ENCODE results near the gene PPM1F.

Gene PPM1F

GRCh38 chr22:21975854-21976345 lies 23.3 kb upstream of the PPM1F start:
- no peak for DNase-seq (ENCODE audit: extremely low read depth in 1 of 2, low read depth in 1 of 2)

- DNase-seq (ENCODE audit: extremely low read depth in 1 of 2, low read depth in 1 of 2) = no peak
These were observed 22.6 kb upstream of the PPM1F start for GRCh38 chr22:21975273-21975672.

GRCh38 chr22:21974058-21974649 lies 21.5 kb upstream of the PPM1F start:
- no peak for DNase-seq (ENCODE audit: extremely low read depth in 1 of 2, low read depth in 1 of 2)

GRCh38 chr22:21972806-21973205 lies 20.2 kb upstream of the PPM1F start:
- DNase-seq (ENCODE audit: extremely low read depth in 1 of 2, low read depth in 1 of 2) = no peak

GRCh38 chr22:21972293-21972779 lies 19.7 kb upstream of the PPM1F start:
- DNase-seq (ENCODE audit: extremely low read depth in 1 of 2, low read depth in 1 of 2) = peak in 1 of 2 donors; percentile 39

GRCh38 chr22:21971858-21972275 lies 19.2 kb upstream of the PPM1F start:
- no peak for DNase-seq (ENCODE audit: extremely low read depth in 1 of 2, low read depth in 1 of 2)

GRCh38 chr22:21970800-21971617 lies 18.4 kb upstream of the PPM1F start:
- DNase-seq (ENCODE audit: extremely low read depth in 1 of 2, low read depth in 1 of 2) = no peak

- DNase-seq (ENCODE audit: extremely low read depth in 1 of 2, low read depth in 1 of 2) = no peak
These were observed 17.6 kb upstream of the PPM1F start for GRCh38 chr22:21970037-21970799.

- no peak for DNase-seq (ENCODE audit: extremely low read depth in 1 of 2, low read depth in 1 of 2)
These were observed 15.9 kb upstream of the PPM1F start for GRCh38 chr22:21968452-21969129.

- no peak for DNase-seq (ENCODE audit: extremely low read depth in 1 of 2, low read depth in 1 of 2)
These were observed 15.1 kb upstream of the PPM1F start for GRCh38 chr22:21967693-21968271.

- no peak for DNase-seq (ENCODE audit: extremely low read depth in 1 of 2, low read depth in 1 of 2)
These were observed 14.2 kb upstream of the PPM1F start for GRCh38 chr22:21966643-21967516.

GRCh38 chr22:21965762-21966288 lies 13.2 kb upstream of the PPM1F start:
- no peak for DNase-seq (ENCODE audit: extremely low read depth in 1 of 2, low read depth in 1 of 2)

- DNase-seq (ENCODE audit: extremely low read depth in 1 of 2, low read depth in 1 of 2) = no peak
These were observed 12.4 kb upstream of the PPM1F start for GRCh38 chr22:21964918-21965484.

GRCh38 chr22:21964234-21964633 lies 11.6 kb upstream of the PPM1F start:
- no peak for DNase-seq (ENCODE audit: extremely low read depth in 1 of 2, low read depth in 1 of 2)

GRCh38 chr22:21963790-21964211 lies 11.2 kb upstream of the PPM1F start:
- no peak for DNase-seq (ENCODE audit: extremely low read depth in 1 of 2, low read depth in 1 of 2)

GRCh38 chr22:21963286-21963685 lies 10.6 kb upstream of the PPM1F start:
- DNase-seq (ENCODE audit: extremely low read depth in 1 of 2, low read depth in 1 of 2) = no peak

- no peak for DNase-seq (ENCODE audit: extremely low read depth in 1 of 2, low read depth in 1 of 2)
These were observed 10.0 kb upstream of the PPM1F start for GRCh38 chr22:21962655-21962949.

- no peak for DNase-seq (ENCODE audit: extremely low read depth in 1 of 2, low read depth in 1 of 2)
These were observed 9.4 kb upstream of the PPM1F start for GRCh38 chr22:21961886-21962654.

Data from activated CD8-positive, alpha-beta memory T cell treated with anti-CD3 and anti-CD28 coated beads for 1 hour (primary cell).